ENCODE results near the gene TFG.

TFG gene

DNA sequence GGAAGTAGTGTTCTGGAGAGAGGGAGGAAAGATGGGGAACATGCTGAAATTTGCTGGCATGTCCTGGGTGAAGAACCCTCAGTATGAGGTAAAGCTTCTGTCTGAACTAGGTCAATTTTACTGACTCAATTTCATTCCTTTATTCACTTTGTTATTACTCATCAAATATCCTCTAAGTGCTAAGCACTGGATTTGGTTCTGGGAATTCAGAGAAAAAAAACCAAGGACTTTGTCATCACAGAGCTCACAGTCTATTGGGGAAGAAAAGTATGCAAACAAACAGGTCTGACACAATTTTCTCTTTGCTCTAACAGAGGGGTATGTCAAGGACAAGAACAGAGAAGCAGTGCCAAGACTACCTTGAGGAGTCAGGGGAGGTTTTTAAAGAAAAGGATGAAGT, 68.0 kb downstream of the TFG start:
- Histone ChIP-seq H3K27me3 (ENCODE audit: insufficient read depth, low read length) (no peaks in the 10 kb centered on the region), H4K91ac (ENCODE audit: low read depth, low read length) (no peak overlapping the region), H4K12ac (ENCODE audit: low read depth, low read length) (no peak overlapping the region), H3K27ac (ENCODE audit: low read depth, low read length) (no peak overlapping the region), H2BK120ac (ENCODE audit: insufficient read depth, low read length, poor library complexity) (no peak overlapping the region), H4K8ac (ENCODE audit: low read depth, low read length) (no peak overlapping the region), H3K79me2 (ENCODE audit: control insufficient read depth, insufficient read depth, low read length, poor library complexity) (no peaks in the 10 kb centered on the region), H2BK5ac (ENCODE audit: low read depth, low read length, poor library complexity) (no peak overlapping the region), H3K4me3 (ENCODE audit: low read depth, low read length) (no peak overlapping the region), H3K4me1 (ENCODE audit: control insufficient read depth in 1 of 2, insufficient read depth in 2 of 2, low read length in 2 of 2) (no peaks in the 10 kb centered on the region), H2AFZ (ENCODE audit: insufficient read depth, low read length, poor library complexity) (no peak overlapping the region), H3K36me3 (ENCODE audit: control insufficient read depth in 1 of 2, insufficient read depth in 2 of 2, low read length in 2 of 2) (no peaks in the 10 kb centered on the region), H2BK12ac (ENCODE audit: low read length) (no peak overlapping the region), H3K23ac (ENCODE audit: low read length) (no peak overlapping the region), H3K9me3 (ENCODE audit: insufficient read depth, low read depth, low read length) (peaks cover 2% of the 10 kb centered on the region), H3K79me1 (ENCODE audit: low read length) (no peaks in the 10 kb centered on the region), H3K9ac (ENCODE audit: low read length) (no peak overlapping the region), H2AK5ac (ENCODE audit: low read length) (no peak overlapping the region), H3K14ac (ENCODE audit: low read length) (no peak overlapping the region), H3K4ac (ENCODE audit: low read depth, low read length) (no peak overlapping the region), H3K18ac (ENCODE audit: low read length) (no peak overlapping the region), H3K4me2 (ENCODE audit: low read length) (no peak overlapping the region)
- peak; percentile 4 to 71 for DNase-seq

DNA sequence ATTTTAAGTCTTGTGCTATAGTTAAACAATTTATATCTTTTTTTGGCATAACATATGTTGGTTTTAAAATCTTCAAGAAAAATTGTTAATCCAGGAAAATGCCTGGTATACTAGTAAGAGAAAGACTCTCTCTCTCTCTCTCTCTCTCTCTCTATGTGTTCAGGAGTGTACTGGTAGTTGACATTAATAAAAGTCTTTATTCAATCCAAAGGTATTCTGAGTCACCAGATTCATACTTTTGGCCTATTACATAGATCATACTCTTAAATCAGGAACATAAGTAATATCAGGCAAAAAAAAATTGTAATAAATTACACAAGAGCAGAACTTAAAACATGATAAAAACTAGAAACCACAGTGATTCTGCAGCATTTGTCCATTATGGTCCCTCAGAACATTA, 70.2 kb downstream of the TFG start:
- no peak for DNase-seq
- Histone ChIP-seq H3K23ac (ENCODE audit: low read length) (no peak overlapping the region), H3K18ac (ENCODE audit: low read length) (no peak overlapping the region), H3K79me2 (ENCODE audit: control insufficient read depth, insufficient read depth, low read length, poor library complexity) (no peaks in the 10 kb centered on the region), H3K79me1 (ENCODE audit: low read length) (no peaks in the 10 kb centered on the region), H3K27ac (ENCODE audit: low read depth, low read length) (no peak overlapping the region), H3K9me3 (ENCODE audit: insufficient read depth, low read depth, low read length) (peaks cover 2% of the 10 kb centered on the region), H4K91ac (ENCODE audit: low read depth, low read length) (no peak overlapping the region), H3K36me3 (ENCODE audit: control insufficient read depth in 1 of 2, insufficient read depth in 2 of 2, low read length in 2 of 2) (no peaks in the 10 kb centered on the region), H2BK5ac (ENCODE audit: low read depth, low read length, poor library complexity) (no peak overlapping the region), H3K4me1 (ENCODE audit: control insufficient read depth in 1 of 2, insufficient read depth in 2 of 2, low read length in 2 of 2) (no peaks in the 10 kb centered on the region), H2AFZ (ENCODE audit: insufficient read depth, low read length, poor library complexity) (no peak overlapping the region), H3K27me3 (ENCODE audit: insufficient read depth, low read length) (no peaks in the 10 kb centered on the region), H3K4me2 (ENCODE audit: low read length) (no peak overlapping the region), H3K14ac (ENCODE audit: low read length) (no peak overlapping the region), H2BK12ac (ENCODE audit: low read length) (no peak overlapping the region), H3K9ac (ENCODE audit: low read length) (no peak overlapping the region), H4K12ac (ENCODE audit: low read depth, low read length) (no peak overlapping the region), H3K4ac (ENCODE audit: low read depth, low read length) (no peak overlapping the region), H2AK5ac (ENCODE audit: low read length) (no peak overlapping the region), H2BK120ac (ENCODE audit: insufficient read depth, low read length, poor library complexity) (no peak overlapping the region), H4K8ac (ENCODE audit: low read depth, low read length) (no peak overlapping the region), H3K4me3 (ENCODE audit: low read depth, low read length) (no peak overlapping the region)

DNA sequence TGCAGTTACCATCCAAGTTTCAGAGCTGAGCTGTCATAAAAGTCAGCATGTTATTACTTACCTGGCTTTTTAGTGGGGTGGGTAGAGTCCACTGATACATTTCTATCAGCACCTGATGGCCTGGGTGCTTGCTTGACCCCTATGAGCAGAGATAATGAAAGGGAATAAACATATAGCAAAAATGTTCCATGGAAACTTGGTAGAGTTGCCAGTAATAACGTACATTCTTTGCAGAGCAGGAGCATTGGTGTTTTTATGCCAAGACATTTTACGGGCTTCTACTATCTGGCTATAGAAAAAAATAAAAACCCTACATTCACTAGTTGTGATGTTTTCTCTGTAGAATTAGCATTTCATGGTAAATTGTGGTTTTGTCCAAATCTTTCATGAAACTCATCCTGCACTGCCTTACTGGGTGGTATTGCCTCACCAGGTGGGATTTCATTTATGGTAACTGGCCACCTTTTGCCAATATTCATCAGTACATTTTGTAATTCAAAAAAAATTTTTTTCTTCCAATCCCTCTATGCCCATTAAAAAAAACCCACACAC, 70.9 kb downstream of the TFG start:
- no peak overlapping the region for H3K27ac ChIP-seq (ENCODE audit: low read depth, low read length)
- H2BK5ac ChIP-seq (ENCODE audit: low read depth, low read length, poor library complexity): no peak overlapping the region
- H3K9ac ChIP-seq (ENCODE audit: low read length): no peak overlapping the region
- H3K9me3 ChIP-seq (ENCODE audit: insufficient read depth, low read depth, low read length): peaks cover 2% of the 10 kb centered on the region
- H3K4me2 ChIP-seq (ENCODE audit: low read length): no peak overlapping the region
- no peak overlapping the region for H2AK5ac ChIP-seq (ENCODE audit: low read length)
- H4K12ac ChIP-seq (ENCODE audit: low read depth, low read length): no peak overlapping the region
- no peaks in the 10 kb centered on the region for H3K79me2 ChIP-seq (ENCODE audit: control insufficient read depth, insufficient read depth, low read length, poor library complexity)
- H4K91ac ChIP-seq (ENCODE audit: low read depth, low read length): no peak overlapping the region
- H2AFZ ChIP-seq (ENCODE audit: insufficient read depth, low read length, poor library complexity): no peak overlapping the region
- H2BK120ac ChIP-seq (ENCODE audit: insufficient read depth, low read length, poor library complexity): no peak overlapping the region
- no peak overlapping the region for H3K14ac ChIP-seq (ENCODE audit: low read length)
- no peak overlapping the region for H3K18ac ChIP-seq (ENCODE audit: low read length)
- H3K36me3 ChIP-seq (ENCODE audit: control insufficient read depth in 1 of 2, insufficient read depth in 2 of 2, low read length in 2 of 2): no peaks in the 10 kb centered on the region
- DNase-seq: no peak
- no peak overlapping the region for H3K4me3 ChIP-seq (ENCODE audit: low read depth, low read length)
- H3K27me3 ChIP-seq (ENCODE audit: insufficient read depth, low read length): no peaks in the 10 kb centered on the region
- H3K79me1 ChIP-seq (ENCODE audit: low read length): no peaks in the 10 kb centered on the region
- WGBS (ENCODE audit: extremely low coverage, insufficient coverage, insufficient read length): no CpG with 5 or more reads among the region's 2 CpGs
- no peak overlapping the region for H2BK12ac ChIP-seq (ENCODE audit: low read length)
- H4K8ac ChIP-seq (ENCODE audit: low read depth, low read length): no peak overlapping the region
- H3K4me1 ChIP-seq (ENCODE audit: control insufficient read depth in 1 of 2, insufficient read depth in 2 of 2, low read length in 2 of 2): no peaks in the 10 kb centered on the region
- no peak overlapping the region for H3K4ac ChIP-seq (ENCODE audit: low read depth, low read length)
- no peak overlapping the region for H3K23ac ChIP-seq (ENCODE audit: low read length)

DNA sequence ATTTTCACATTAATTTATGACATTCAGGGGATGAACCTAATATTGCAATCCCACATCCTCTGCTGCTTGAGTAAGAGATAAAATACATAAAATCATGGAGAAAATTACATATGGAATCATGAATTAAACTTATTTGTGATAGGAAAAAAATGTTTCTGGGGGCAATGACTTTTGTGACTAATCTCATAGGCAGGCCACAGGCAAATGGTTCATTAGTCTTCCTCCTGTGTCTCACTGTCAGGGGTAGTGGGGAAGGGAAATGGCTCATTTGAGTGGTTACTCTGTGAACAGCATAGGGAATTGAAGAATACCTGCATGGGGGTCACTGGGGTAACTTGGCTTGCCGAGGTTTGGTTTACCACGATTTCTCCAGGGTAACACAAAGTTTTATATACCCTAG, 72.0 kb downstream of the TFG start:
- H3K36me3 ChIP-seq (ENCODE audit: control insufficient read depth in 1 of 2, insufficient read depth in 2 of 2, low read length in 2 of 2): no peaks in the 10 kb centered on the region
- H3K9me3 ChIP-seq (ENCODE audit: insufficient read depth, low read depth, low read length): peaks cover 2% of the 10 kb centered on the region
- no peak overlapping the region for H3K23ac ChIP-seq (ENCODE audit: low read length)
- H3K4me3 ChIP-seq (ENCODE audit: low read depth, low read length): no peak overlapping the region
- no peak overlapping the region for H3K4me2 ChIP-seq (ENCODE audit: low read length)
- H2BK5ac ChIP-seq (ENCODE audit: low read depth, low read length, poor library complexity): no peak overlapping the region
- H3K27me3 ChIP-seq (ENCODE audit: insufficient read depth, low read length): no peaks in the 10 kb centered on the region
- H3K18ac ChIP-seq (ENCODE audit: low read length): no peak overlapping the region
- no peak overlapping the region for H3K14ac ChIP-seq (ENCODE audit: low read length)
- no peak overlapping the region for H2BK120ac ChIP-seq (ENCODE audit: insufficient read depth, low read length, poor library complexity)
- no peak overlapping the region for H3K4ac ChIP-seq (ENCODE audit: low read depth, low read length)
- H3K79me2 ChIP-seq (ENCODE audit: control insufficient read depth, insufficient read depth, low read length, poor library complexity): no peaks in the 10 kb centered on the region
- no peak overlapping the region for H4K91ac ChIP-seq (ENCODE audit: low read depth, low read length)
- no peak overlapping the region for H4K12ac ChIP-seq (ENCODE audit: low read depth, low read length)
- H3K9ac ChIP-seq (ENCODE audit: low read length): no peak overlapping the region
- H2AFZ ChIP-seq (ENCODE audit: insufficient read depth, low read length, poor library complexity): no peak overlapping the region
- H2BK12ac ChIP-seq (ENCODE audit: low read length): no peak overlapping the region
- WGBS (ENCODE audit: extremely low coverage, insufficient coverage, insufficient read length): no CpG with 5 or more reads among the region's 2 CpGs
- no peak overlapping the region for H3K27ac ChIP-seq (ENCODE audit: low read depth, low read length)
- H3K4me1 ChIP-seq (ENCODE audit: control insufficient read depth in 1 of 2, insufficient read depth in 2 of 2, low read length in 2 of 2): no peaks in the 10 kb centered on the region
- DNase-seq: no peak
- no peaks in the 10 kb centered on the region for H3K79me1 ChIP-seq (ENCODE audit: low read length)
- no peak overlapping the region for H2AK5ac ChIP-seq (ENCODE audit: low read length)
- no peak overlapping the region for H4K8ac ChIP-seq (ENCODE audit: low read depth, low read length)

Measured in trophoblast cell (in vitro differentiated cells and primary cell).